ENCODE results near the gene WDR90. TPM values are rescaled to one million over a fixed set of nuclear protein-coding genes. Genes with fewer than 3 reads are reported as not detected.
A peak's percentile ranks its signal among the peaks of the same experiment; 100 is the strongest.

Gene WDR90
- total RNA-seq, 2 donors from 2014 or later: 3.0 to 5.7 TPM

DNA sequence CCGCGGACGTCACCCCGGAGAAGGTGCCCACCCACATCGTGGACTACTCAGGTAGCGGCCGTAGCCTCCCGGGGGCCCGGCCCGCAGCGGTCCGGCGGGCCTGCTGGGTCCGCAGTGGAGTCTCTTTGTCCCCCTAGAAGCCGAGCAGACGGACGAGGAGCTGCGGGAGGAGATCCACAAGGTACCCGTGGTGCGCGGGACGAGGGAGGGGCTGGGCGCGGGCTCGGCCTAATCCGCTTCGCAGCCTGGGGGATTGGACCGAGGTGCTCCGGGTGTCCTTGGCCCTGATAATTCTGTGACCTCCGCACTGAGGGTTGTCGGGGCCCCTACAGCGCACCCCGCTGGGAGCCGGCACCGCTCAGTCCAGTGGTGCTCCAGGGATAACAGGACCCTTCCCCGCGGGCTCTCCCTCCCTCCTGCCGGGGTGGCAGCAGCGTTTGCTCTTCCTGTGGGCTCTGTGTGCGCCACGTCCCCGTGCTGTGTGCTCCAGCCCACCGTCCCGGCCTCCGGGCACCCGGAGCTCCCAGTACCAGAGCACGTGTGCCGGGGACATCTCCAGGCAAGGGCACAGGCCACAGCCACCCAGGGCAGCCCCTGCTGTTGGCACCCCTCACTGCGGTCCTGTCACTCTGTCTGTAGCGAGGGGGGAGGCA, 19.5 kb downstream of the WDR90 start:
- Histone ChIP-seq H3K27me3 (no peaks in the 10 kb centered on the region), H3K4me3 (peak overlapping the region; percentile 99 to 100), H3K9me3 (no peaks in the 10 kb centered on the region), H3K27ac (peak overlapping the region; percentile 90 to 92), H3K4me1 (peaks cover 0 to 23% of the 10 kb centered on the region in 2 donors), H3K36me3 (peaks cover 44% of the 10 kb centered on the region)
- TF ChIP-seq, protein P1, sequence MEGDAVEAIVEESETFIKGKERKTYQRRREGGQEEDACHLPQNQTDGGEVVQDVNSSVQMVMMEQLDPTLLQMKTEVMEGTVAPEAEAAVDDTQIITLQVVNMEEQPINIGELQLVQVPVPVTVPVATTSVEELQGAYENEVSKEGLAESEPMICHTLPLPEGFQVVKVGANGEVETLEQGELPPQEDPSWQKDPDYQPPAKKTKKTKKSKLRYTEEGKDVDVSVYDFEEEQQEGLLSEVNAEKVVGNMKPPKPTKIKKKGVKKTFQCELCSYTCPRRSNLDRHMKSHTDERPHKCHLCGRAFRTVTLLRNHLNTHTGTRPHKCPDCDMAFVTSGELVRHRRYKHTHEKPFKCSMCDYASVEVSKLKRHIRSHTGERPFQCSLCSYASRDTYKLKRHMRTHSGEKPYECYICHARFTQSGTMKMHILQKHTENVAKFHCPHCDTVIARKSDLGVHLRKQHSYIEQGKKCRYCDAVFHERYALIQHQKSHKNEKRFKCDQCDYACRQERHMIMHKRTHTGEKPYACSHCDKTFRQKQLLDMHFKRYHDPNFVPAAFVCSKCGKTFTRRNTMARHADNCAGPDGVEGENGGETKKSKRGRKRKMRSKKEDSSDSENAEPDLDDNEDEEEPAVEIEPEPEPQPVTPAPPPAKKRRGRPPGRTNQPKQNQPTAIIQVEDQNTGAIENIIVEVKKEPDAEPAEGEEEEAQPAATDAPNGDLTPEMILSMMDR (IDR thresholded peaks at IDR 0.05): no peak
- no peak for DNase-seq (ENCODE audit: low spot score)

DNA sequence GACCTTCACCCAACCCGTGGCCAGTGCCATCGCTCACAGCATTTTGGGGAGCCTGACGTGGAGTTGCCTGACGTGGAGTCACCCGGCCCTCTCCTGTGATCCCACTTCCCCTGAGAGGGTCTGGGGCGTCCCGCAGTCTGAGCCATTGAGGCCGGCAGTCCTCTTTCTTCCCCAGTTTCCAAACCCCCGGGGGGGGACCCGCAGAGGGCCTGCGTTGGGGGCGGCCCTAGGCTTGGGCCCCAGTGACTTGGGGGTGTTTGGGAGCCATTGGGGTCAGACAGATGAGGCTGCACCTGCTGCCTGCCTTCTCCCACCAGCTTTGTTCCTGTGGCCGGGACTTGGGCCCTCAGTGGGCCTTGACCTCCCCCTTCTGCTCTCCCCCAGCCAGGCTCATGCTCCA, 20.5 kb downstream of the WDR90 start:
- Histone ChIP-seq H3K36me3 (peaks cover 44% of the 10 kb centered on the region), H3K4me1 (peaks cover 0 to 30% of the 10 kb centered on the region in 2 donors), H3K4me3 (no peak overlapping the region), H3K9me3 (no peaks in the 10 kb centered on the region), H3K27ac (no peak overlapping the region), H3K27me3 (no peaks in the 10 kb centered on the region)
- no peak for DNase-seq (ENCODE audit: low spot score)
- TF ChIP-seq, protein P1 (IDR thresholded peaks at IDR 0.05): no peak

DNA sequence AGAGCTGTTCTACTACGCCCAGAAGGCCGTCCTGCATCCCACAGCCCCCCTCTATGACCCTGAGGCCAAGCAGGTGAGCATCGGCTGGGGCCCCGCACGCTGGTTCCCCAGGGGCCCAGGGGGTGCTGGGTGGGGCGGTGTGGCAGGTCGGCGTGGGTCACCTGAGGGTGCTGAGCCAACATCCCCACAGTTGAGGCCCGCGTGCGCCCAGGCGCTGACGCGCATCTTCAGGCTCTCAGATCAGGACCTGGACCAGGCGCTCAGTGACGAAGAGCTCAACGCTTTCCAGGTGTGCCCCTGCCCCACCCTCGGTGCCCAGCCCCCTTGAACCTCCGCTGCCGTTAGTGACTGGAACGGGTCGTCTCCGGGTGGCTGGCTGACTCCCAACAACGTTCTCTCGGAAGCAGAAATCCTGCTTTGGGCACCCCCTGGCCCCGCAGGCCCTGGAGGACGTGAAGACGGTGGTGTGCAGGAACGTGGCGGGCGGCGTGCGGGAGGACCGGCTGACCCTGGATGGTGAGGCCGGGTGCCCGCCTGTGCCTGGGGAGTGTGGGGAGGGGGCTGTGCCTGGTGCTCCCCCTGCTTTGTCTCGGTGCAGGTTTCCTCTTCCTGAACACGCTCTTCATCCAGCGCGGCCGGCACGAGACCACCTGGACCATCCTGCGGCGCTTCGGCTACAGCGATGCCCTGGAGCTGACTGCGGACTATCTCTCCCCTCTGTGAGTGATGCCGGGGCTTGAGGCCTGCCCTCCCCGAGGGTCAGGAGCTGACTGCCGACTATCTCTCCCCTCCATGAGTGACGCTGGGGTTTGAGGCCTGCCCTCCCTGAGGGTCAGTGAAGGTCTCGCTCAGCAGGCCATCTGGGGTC, 21.6 kb downstream of the WDR90 start:
- TF ChIP-seq, protein P1 (IDR thresholded peaks at IDR 0.05): no peak
- Histone ChIP-seq H3K27me3 (no peaks in the 10 kb centered on the region), H3K4me3 (no peak overlapping the region), H3K36me3 (peaks cover 44% of the 10 kb centered on the region), H3K27ac (no peak overlapping the region), H3K9me3 (no peaks in the 10 kb centered on the region), H3K4me1 (peaks cover 0 to 40% of the 10 kb centered on the region in 2 donors)
- DNase-seq (ENCODE audit: low spot score): no peak

DNA sequence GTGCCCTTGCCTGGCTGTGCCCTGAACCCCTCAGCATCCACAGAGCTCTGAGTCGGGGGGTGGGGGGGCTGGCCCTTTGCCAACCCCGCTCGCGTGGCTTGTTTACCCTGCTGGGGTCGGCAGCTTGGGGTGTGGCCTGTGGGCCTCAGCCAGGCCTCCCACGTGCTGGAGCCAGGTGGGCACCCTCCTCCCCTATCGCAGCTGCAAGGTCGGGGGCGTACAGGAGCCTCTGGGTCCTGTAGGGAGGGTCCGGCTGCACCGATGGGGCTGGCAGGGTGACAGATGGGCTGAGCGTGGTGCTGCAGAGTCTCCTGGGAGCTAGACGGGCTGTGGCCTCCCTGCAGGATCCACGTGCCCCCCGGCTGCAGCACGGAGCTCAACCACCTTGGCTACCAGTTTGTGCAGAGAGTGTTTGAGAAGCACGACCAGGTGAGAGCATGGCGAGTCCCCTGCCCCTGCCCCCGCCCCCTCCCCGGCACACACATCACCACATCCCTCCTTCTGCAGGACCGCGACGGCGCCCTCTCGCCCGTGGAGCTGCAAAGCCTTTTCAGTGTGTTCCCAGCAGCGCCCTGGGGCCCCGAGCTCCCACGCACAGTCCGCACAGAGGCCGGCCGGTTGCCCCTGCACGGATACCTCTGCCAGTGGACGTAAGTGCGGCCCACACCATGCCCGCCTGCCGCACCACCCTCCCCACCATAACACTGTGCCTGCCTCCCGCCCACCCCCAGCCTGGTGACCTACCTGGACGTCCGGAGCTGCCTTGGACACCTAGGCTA, 22.4 kb downstream of the WDR90 start:
- peaks cover 44% of the 10 kb centered on the region for H3K36me3 ChIP-seq

DNA sequence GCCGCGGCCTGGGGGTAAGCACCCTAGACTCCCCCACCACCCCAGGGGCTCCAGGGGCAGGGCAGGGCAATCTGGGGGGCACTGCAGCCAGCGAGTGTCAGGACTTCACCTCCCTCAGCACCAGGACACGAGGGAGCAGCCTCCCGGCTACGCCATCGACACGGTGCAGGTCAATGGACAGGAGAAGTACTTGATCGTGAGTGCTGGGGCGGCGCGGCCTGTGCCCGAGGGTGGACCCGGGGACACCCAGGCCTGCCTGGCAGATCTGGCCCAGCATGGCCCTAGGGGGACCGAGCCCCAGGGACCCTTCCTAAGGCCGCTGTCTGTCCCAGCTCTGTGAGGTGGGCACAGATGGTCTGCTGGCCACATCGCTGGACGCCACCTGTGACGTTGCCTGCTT, 23.2 kb downstream of the WDR90 start:
- Histone ChIP-seq H3K36me3 (peaks cover 44% of the 10 kb centered on the region), H3K9me3 (no peaks in the 10 kb centered on the region), H3K4me1 (peaks cover 0 to 43% of the 10 kb centered on the region in 2 donors), H3K27me3 (no peaks in the 10 kb centered on the region), H3K27ac (no peak overlapping the region), H3K4me3 (no peak overlapping the region)
- no peak for DNase-seq (ENCODE audit: low spot score)
- TF ChIP-seq, protein P1 (IDR thresholded peaks at IDR 0.05): no peak

More for the DNA sequence above, 22.4 kb downstream of the WDR90 start:
- Histone ChIP-seq H3K4me1 (peaks cover 0 to 47% of the 10 kb centered on the region in 2 donors), H3K4me3 (no peak overlapping the region), H3K27me3 (no peaks in the 10 kb centered on the region), H3K9me3 (no peaks in the 10 kb centered on the region), H3K27ac (no peak overlapping the region)
- TF ChIP-seq, protein P1 (IDR thresholded peaks at IDR 0.05): no peak
- DNase-seq (ENCODE audit: low spot score): no peak

All from right atrium auricular region (tissue), 2 donors.